Ovary (tissue), 9 donors: ENCODE results near the gene BORCS6. TPM values are rescaled to one million over a fixed set of nuclear protein-coding genes. Genes with fewer than 3 reads are reported as not detected.
"Not testable (repeated sequence)": the region's sequence is repeated elsewhere in the genome, so short reads cannot be mapped to it uniquely, and the experiment has no call there.

ENCODE experiments used
- DNase-seq, 5 donors: peaks; one replicate each; pipeline ENCODE4 v3.0.0-alpha.2; 2019 to 2020
- H3K27ac ChIP-seq, 2 donors: fragments of 200-600 bp; one replicate each; pipeline versions ENCODE4 v1.5.1 to v1.8.0; 2019 to 2022
- H3K27me3 ChIP-seq: fragments of 200-600 bp; one replicate; pipeline ENCODE4 v1.8.0; 2022
- H3K36me3 ChIP-seq: fragments of 200-600 bp; sonication (generic); one replicate; pipeline ENCODE4 v1.5.1; 2019
- H3K4me1 ChIP-seq: one replicate; pipeline ENCODE4 v1.8.1; 2013; ENCODE audit warnings: mild to moderate bottlenecking, moderate library complexity; ENCODE audit not compliant: insufficient read depth
- H3K4me3 ChIP-seq: fragments of 200-600 bp; sonication (generic); one replicate; pipeline ENCODE4 v1.5.1; 2017
- H3K9me3 ChIP-seq, 2 donors: fragments of 200-600 bp in 1 of 2; sonication (generic) in 1 of 2; one replicate each; pipeline versions ENCODE4 v1.5.1 to v1.8.1; 2013 to 2019; ENCODE audit warnings: mild to moderate bottlenecking in 1 of 2, moderate library complexity in 1 of 2
- CTCF ChIP-seq, 3 donors: fragments of 450-650 bp in 2 of 3; fragments of 200-600 bp in 1 of 3; IDR thresholded peaks; one replicate each; pipeline versions ENCODE4 v1.5.1 to v1.8.0; 2016 to 2022; ENCODE audit warnings: antibody characterized with exemption in 3 of 3, mild to moderate bottlenecking in 1 of 3
- EP300 ChIP-seq: sonication (generic); formaldehyde crosslinking; IDR thresholded peaks from one replicate; pipeline ENCODE4 v1.6.1; 2017; ENCODE audit warnings: antibody characterized with exemption
- POLR2A ChIP-seq: fragments of 450-650 bp; IDR thresholded peaks from one replicate; pipeline ENCODE4 v1.6.1; 2017; ENCODE audit warnings: antibody characterized with exemption, mild to moderate bottlenecking, moderate library complexity
- WGBS, 3 donors: extraction: QIAGEN DNeasy Blood & Tissue Kit in 1 of 3; methylation state at CpG; one replicate each; pipeline versions ENCODE4 v1.1.5 to v1.1.7; 2013 to 2017; 5-methylcytosine and 5-hydroxymethylcytosine counted together
- intact Hi-C, 4 donors: fragments of 100-400 bp; cut with DNase I; formaldehyde crosslinking; loops; one replicate each; pipeline versions ENCODE4 v1.11.0 to v1.15.1; 2022 to 2023
- polyA plus RNA-seq, 2 donors: library from polyadenylated mRNA; stranded (reverse); fragments of 200-250 nt in 1 of 2; fragments of 350-450 nt in 1 of 2; fragmentation: Illumina TruSeq in 1 of 2; extraction: RNeasy Lipid Tissue Mini Kit (QIAGEN cat#74804) in 1 of 2; gene quantifications; one replicate each; pipeline ENCODE4 v1.2.3, GENCODE V29; 2013 to 2014
- total RNA-seq, 7 donors: library from RNA; depleted of rRNA in 2 of 7; stranded (reverse); fragments of >200 nt in 2 of 7; fragmentation: NEBNext Ultra II Directional in 3 of 7; extraction: Animal tissue kit (Norgen Biotek cat#: 25700) in 3 of 7; gene quantifications; one replicate each; pipeline versions ENCODE4 v1.1.0 to v1.2.4, GENCODE V29; 2016 to 2023
- donor health status: DM: no; HTN: no; CAD: no; lungs with moderate emphysema.
- donor health status: DM: no; HTN: no; CAD: no.
- donor health status: Bipolar disorder and iron deficiency.
- donor health status: DM: yes; HTN: yes; CAD: no.
- donor health status: DM: no; HTN: no; CAD: no.
- donor health status: DM: yes; HTN: yes; CAD: no.

The BORCS6 gene
- total and polyA plus RNA-seq, 9 donors = 1.3 to 7.2 (median 6.7) TPM

DNA sequence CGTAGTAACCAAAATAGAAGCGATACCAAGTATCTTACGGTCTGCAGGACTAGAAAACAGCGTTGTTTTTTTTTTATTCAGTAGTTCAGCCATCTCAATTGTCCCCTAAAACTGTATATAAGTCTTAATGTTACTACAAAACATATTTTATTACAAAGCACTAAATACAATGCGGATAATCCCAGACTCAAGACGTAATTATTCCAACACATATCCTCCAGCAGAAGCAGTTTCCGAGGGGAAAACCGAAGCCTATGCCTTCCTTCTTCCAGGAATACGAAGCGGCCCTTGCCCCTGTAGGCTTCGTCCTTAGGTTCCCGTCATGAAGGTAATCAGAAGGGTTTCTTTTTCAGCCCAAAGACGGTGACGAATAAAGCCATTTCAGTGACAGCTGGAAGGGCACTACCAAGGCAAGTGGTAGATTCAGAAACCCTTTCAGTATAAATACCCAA lies 16.1 kb downstream of the BORCS6 start:
- Histone ChIP-seq H3K27ac (peak overlapping the region; percentile 9 to 89), H3K27me3 (no peaks in the 10 kb centered on the region), H3K4me1 (peaks cover 6% of the 10 kb centered on the region), H3K4me3 (peak overlapping the region; percentile 40), H3K9me3 (no peaks in the 10 kb centered on the region), H3K36me3 (no peaks in the 10 kb centered on the region)
- TF ChIP-seq EP300 (no peak), POLR2A (no peak), CTCF (IDR thresholded peaks at IDR 0.05) (no peak)
- intact Hi-C loops = loop anchor here in 1 of 4 donors (1.0 kb wide), 1 partner anchor 48 kb away; no protein-coding TSS in a partner anchor
- no peak for DNase-seq
- WGBS, 3 donors = 2% methylated on average over 14 of the region's 14 CpGs

DNA sequence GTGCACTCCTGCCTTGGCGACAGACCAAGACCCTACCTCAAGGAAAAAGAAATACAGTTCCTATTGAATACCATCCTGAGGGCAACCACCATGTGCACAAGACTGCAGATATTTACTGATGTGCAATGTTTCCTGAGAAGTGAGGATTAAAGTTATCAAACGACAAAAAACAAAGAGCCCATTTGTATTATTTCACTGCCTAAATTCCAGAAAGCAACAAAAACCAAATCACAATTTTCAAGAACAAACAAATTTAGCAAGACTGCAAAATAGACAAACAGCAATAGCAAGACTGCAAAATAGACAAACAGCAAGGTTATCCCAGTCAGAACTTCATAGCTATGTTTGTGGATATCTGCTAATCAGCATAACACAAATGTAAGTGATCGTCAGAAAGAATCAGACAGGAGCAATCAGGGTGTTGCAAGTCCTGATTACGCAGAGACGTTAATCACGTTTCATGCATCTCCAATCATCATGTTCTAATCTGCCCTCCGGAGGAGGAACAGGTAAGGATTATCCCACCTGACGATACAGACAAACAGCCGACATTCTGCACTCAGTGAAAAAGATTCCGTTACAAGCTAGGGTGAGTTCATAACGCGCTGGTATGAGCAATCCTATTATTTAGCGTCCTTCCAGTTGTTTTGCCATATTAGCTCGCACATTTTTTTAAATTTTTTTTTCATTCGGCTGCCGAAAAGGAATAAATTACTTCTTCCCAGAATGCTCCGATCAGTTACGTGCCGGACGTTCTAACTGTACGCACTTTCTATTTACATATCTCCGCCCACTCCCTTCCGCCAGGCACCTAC lies 16.7 kb downstream of the BORCS6 start:
- Histone ChIP-seq H3K4me3 (peak overlapping the region; percentile 40), H3K9me3 (no peaks in the 10 kb centered on the region), H3K4me1 (peaks cover 6% of the 10 kb centered on the region), H3K27ac (peak overlapping the region; percentile 89 to 91), H3K36me3 (no peaks in the 10 kb centered on the region), H3K27me3 (no peaks in the 10 kb centered on the region)
- intact Hi-C loops = loop anchor here in 1 of 4 donors (1.0 kb wide), 1 partner anchor 47 kb away; no protein-coding TSS in a partner anchor
- DNase-seq = peak; percentile 64 to 82 (median 71)
- TF ChIP-seq EP300 (peak; percentile 57), CTCF (IDR thresholded peaks at IDR 0.05) (no peak), POLR2A (peak; percentile 97)
- 0 to 2% (median 0%) methylated on average over 23 of the region's 23 CpGs for WGBS, 3 donors

GRCh38 chr17:8170186-8170585 lies 19.8 kb downstream of the BORCS6 start:
- intact Hi-C loops, H3K4me1 ChIP-seq, H3K36me3 ChIP-seq, H3K27ac ChIP-seq, H3K27me3 ChIP-seq, DNase-seq, H3K4me3 ChIP-seq, H3K9me3 ChIP-seq: not testable (repeated sequence)
- WGBS, 3 donors = 77 to 88% (median 87%) methylated on average over 19 of the region's 19 CpGs

DNA sequence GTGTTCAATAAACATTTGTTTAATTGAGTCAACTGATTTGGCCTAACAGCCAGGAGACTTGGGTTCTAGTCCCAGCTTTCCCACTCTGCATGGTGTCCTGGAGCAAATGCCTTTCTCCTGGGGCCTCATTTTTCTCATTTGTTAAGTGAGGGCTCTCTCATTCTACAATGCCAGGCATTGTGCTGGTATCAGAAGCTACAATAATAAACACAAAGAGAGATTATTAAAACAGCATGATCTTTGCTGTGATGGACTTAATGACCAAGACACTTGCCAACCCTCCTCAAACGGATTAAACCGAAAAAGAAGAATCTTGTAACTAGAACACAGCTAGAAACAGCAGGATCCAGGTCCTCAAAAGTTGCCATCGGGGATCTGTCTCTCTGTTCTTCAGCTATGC lies 22.5 kb downstream of the BORCS6 start:
- Histone ChIP-seq H3K4me1 (peaks cover 11% of the 10 kb centered on the region), H3K9me3 (no peaks in the 10 kb centered on the region), H3K27me3 (no peaks in the 10 kb centered on the region), H3K36me3 (no peaks in the 10 kb centered on the region), H3K4me3 (no peak overlapping the region), H3K27ac (no peak overlapping the region)
- intact Hi-C loops = no loop called here
- 74 to 85% (median 81%) methylated on average over 3 of the region's 3 CpGs for WGBS, 3 donors
- no peak for DNase-seq
- no peak for TF ChIP-seq EP300
- TF ChIP-seq POLR2A = no peak
- no peak for TF ChIP-seq CTCF (IDR thresholded peaks at IDR 0.05)

- DNase-seq = no peak
- 90 to 94% (median 92%) methylated on average over 6 of the region's 6 CpGs for WGBS, 3 donors
- Histone ChIP-seq H3K9me3 (no peaks in the 10 kb centered on the region), H3K27me3 (no peaks in the 10 kb centered on the region), H3K4me3 (no peak overlapping the region), H3K36me3 (no peaks in the 10 kb centered on the region), H3K27ac (no peak overlapping the region), H3K4me1 (peaks cover 11% of the 10 kb centered on the region)
- TF ChIP-seq EP300 (no peak), CTCF (IDR thresholded peaks at IDR 0.05) (no peak), POLR2A (no peak)
- intact Hi-C loops = no loop called here
Measured at GRCh38 chr17:8166731-8167130, 23.2 kb downstream of the BORCS6 start.
